ENCODE measurements around the gene CSNK1D.

Gene CSNK1D

GRCh38 chr17:82249896-82250581, 23.5 kb downstream of the CSNK1D start:
- no peak for DNase-seq

- DNase-seq: no peak
Observed at GRCh38 chr17:82248815-82249674, 24.5 kb downstream of the CSNK1D start.

DNA sequence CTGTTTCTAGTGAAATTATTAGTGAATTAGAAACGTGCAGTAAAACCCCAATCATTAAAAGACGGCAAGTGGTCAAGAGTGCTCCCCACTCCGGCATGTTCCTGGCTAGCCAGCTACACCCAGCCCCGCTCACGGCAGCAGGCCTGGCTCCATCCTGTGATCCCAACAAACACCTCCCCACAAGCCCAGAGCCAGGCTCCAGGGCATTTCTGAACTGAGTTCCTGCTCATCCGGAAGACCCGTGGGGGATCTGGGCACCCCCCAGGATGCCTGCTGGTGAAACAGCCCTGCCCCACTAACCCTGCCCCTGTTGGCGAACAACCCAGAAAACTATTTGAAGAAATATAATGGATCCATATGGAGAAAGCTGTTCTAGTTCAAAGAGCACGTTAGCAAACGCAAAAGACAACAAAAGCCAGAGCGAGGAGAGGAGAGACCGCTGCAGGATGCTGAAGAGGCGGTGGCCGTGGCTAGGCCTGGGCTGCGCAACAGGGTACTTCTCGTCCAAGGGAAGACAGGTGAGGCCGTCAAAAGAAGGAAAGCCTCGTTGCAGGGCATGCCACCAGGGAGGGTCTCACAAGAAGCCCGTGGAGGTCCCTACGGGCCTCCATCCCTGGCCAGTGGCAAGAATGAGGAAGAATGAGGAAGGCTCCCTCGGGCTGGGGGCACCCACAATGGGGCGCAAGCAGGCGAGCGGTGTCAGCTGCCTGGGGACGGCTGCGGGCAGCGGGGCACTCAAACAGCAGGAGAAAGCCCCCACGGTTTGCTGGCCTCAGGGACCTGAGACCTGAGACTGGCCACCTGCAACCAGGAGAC, 25.4 kb downstream of the CSNK1D start:
- no peak for DNase-seq

- DNase-seq: no peak
Observed at GRCh38 chr17:82247182-82247823, 26.2 kb downstream of the CSNK1D start.

GRCh38 chr17:82246365-82247181, 26.9 kb downstream of the CSNK1D start:
- peak; percentile 63 for DNase-seq

- no peak for DNase-seq
Observed at GRCh38 chr17:82246040-82246364, 27.5 kb downstream of the CSNK1D start.

GRCh38 chr17:82245134-82246039, 28.1 kb downstream of the CSNK1D start:
- no peak for DNase-seq

GRCh38 chr17:82244413-82245133, 28.9 kb downstream of the CSNK1D start:
- no peak for DNase-seq

DNA sequence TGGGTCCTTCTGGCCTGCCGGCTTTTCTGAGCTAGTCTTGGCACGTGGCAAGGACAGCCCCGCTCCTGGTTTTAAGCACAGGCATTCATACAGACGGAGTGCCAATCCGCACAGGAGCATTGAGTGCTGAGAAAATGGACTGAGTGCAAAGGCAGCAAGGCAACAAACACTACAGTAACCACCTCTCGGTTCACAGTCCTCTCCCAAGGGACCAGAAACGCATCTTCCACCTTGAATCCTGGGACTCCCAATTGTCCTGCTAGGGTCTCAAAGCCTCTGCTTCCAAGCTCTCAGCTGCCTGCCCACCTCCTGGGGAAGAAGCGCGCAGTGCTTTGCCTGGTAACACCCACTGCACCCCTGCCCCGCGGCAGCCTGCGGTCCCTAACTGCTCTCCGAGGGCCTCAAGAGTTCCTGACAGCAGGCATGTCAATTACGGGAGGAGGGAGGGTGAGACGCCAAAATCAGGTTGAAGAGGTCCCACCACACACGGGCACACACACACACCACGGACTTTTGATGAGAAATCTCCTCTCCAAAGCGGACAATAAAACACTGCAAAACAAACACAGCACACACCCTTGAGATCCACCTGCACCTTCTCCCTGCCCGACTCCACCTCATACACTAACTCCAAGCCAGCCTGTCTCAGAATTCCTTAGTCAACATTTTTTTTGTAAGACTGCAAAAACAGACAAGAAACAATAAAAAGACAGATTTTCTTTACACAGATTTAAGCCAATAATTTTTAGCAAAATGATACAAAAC, 29.7 kb downstream of the CSNK1D start:
- no peak for DNase-seq

- DNase-seq: peak; percentile 81
Observed at GRCh38 chr17:82242977-82243647, 30.4 kb downstream of the CSNK1D start.

GRCh38 chr17:82242698-82242976, 30.9 kb downstream of the CSNK1D start:
- no peak for DNase-seq

DNA sequence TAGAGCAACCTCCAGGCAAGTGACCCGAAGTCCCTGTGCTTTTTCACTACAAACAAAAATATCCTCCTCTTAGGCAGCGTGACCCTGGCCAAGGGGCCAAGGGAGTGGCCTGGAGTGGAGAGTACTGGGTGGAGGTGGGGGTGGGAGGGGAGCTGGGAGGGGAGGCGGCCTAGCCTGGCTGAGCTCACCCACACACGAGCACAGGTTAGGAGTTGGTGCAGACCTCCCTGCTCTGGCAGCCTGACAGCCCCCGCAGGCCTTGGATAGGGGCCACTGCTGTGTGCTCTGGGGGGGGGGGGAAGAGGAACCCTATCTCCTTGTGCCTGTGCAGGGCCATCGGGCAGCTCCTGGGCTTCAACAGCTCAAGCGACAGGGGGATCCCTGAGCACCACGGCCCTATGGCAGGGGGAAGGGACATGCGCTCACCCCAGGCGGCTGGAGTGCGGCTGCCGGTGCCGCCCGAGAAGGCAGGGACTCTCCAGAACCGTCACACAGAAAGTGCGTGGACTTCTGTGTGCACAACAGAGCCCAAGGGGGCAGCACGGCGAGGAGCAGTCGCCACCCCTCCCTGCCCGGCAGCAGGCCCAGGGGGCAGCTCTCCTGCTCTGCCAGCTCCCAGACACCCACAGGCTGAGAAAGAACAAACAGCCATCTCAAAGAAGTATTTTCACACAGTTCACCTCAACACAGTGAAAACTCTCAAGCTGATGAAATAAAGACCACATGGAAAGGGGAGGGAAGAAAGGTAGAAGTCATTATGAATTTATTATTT, 31.4 kb downstream of the CSNK1D start:
- DNase-seq: no peak

- peak; percentile 94 for DNase-seq
Observed at GRCh38 chr17:82241183-82241925, 32.1 kb downstream of the CSNK1D start.

DNA sequence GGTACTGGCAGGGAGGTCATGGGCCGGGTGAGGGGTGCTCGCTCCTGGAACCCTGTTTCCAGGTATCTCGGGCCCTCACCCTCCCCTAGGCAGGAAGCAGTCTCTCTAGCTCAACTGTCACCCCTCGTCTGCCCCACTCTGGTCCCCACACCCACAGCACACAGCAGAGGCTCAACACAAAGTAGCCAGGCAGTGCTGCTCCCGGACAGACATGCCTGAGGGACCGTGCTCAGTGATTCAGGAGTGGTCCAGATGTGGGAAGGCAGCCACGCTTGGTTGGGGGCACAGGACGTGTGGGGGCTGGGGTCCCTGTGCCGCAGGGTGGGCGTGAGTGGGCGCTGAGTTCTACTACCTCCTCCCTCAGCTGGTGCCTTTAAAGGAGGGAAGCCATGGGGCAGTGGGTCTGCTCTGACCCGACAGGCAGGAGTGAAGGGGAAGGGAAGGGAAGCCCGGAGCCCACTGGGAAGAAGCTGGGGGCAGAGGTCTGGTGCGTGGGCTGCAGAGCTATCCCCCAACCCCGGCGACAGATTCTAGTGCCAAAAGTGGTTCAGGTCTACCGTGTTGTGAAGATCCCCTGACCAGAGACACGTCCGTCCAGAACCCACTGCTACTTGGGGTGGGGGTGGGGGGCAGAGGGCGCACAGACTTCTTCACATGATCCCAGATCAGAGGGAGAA, 32.9 kb downstream of the CSNK1D start:
- no peak for DNase-seq

DNA sequence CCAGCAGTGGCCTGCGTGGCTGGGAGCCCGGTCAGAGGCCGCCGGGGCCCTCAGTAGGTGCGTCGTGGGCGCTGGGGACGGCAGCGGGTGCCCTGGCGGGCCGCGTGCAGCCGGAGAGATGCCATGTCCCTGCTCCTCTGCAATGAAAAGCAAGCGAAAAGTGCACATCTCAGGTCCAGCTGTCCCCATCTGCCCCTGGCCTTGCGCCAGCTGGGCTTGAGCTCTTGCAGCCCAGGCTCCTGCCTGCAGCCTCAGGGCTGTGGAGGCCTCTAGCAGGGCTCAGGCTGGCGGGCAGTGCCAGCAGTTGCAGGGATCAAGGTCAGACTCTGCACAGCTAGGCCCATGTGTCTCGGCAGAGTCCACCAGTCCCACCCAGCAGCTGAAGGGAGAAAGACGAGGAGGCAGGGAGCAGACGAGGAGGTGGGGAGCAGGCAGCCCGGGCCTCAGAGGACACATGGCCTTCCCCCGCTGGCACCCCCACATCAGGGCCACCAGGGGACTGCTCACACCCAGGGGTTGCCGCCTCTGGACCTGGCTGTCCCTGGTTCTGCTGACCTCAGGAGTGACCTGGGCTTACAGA, 33.5 kb downstream of the CSNK1D start:
- no peak for DNase-seq

DNA sequence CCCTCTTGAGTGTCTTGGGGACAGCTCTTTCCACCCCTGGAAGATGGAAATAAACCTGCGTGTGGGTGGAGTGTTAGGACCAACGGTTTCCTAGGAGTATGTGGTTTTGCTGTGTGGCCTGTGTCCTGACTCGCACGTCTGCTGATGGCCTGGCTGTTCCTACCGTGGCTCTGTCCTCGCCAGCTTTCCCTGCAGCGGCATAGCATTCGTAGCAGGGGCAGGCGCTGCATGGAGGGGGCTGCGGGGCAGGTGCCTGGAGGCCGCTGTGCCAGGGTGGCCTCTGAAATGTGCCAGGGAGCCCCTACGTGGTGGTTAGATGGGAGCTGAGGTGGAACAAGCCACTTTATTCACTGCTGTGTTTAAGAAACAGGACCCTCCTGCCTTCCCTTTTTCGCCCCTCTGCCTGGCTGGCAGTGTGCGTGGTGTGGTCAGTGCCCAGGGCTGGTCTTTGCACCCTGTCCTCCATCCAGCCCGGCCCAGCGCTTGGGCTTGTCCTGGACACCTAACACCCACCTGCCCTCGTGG, 34.0 kb downstream of the CSNK1D start:
- DNase-seq: no peak
